IMR-90 (cell line): ENCODE measurements around the gene COL4A2. TPM values are rescaled to one million over a fixed set of nuclear protein-coding genes. Genes with fewer than 3 reads are reported as not detected.

Experiments
- ATAC-seq: fragments of 200-7000 bp; cut with Tn5 transposase; 2 replicates; pipeline ENCODE4 v1.9.1; 2020; ENCODE audit warnings: low read depth, mild to moderate bottlenecking, moderate library complexity
- BruUV-seq: library from RNA; stranded (reverse); fragments of 400-500 nt; replicated peaks from 2 replicates; lab custom pipeline; 2021; lab: Mats Ljungman, UMichigan
- CTCF ChIA-PET: fragments of 300-600 bp; formaldehyde crosslinking; extraction: SDS; loops from one replicate; lab custom pipeline; 2021; ENCODE audit warnings: antibody characterized with exemption; lab: Yijun Ruan, JAX
- POLR2A ChIA-PET: fragments of 300-600 bp; sonication (Branson Sonifier 250); formaldehyde crosslinking; loops from one replicate; lab custom pipeline; 2022; ENCODE audit warnings: antibody characterized with exemption; ENCODE audit not compliant: unreplicated experiment; lab: Charles Lee
- DNase-seq: peaks from one replicate; pipeline ENCODE4 v3.0.0; 2013
- H2AFZ ChIP-seq: replicated peaks from 2 replicates; pipeline ENCODE3; 2013; ENCODE audit warnings: low read length, mild to moderate bottlenecking; ENCODE audit not compliant: poor library complexity
- H2AK5ac ChIP-seq: 2 replicates; pipeline ENCODE4 v1.6.1; 2013; ENCODE audit warnings: low read depth, low read length, inconsistent platforms
- H2AK9ac ChIP-seq: replicated peaks from 2 replicates; pipeline ENCODE3; 2013; ENCODE audit warnings: mild to moderate bottlenecking, low read depth, low read length, moderate library complexity; ENCODE audit not compliant: poor library complexity
- H2BK120ac ChIP-seq: 2 replicates; pipeline ENCODE4 v1.6.1; 2013; ENCODE audit warnings: low read depth, low read length, inconsistent platforms
- H2BK15ac ChIP-seq: 3 replicates; pipeline ENCODE4 v1.6.1; 2013; ENCODE audit warnings: low read depth, low read length, inconsistent platforms
- H2BK20ac ChIP-seq: 2 replicates; pipeline ENCODE4 v1.6.1; 2013; ENCODE audit warnings: low read depth, mild to moderate bottlenecking, inconsistent platforms, low read length, moderate library complexity
- H2BK5ac ChIP-seq: 2 replicates; pipeline ENCODE4 v1.6.1; 2013; ENCODE audit warnings: mild to moderate bottlenecking, low read depth, low read length, inconsistent platforms; ENCODE audit not compliant: poor library complexity, severe bottlenecking
- H3K14ac ChIP-seq: replicated peaks from 2 replicates; pipeline ENCODE4 v1.6.1; 2013; ENCODE audit warnings: low read depth, low read length, inconsistent platforms
- H3K18ac ChIP-seq: 2 replicates; pipeline ENCODE4 v1.6.1; 2013; ENCODE audit warnings: low read depth, low read length, control low read depth
- H3K23ac ChIP-seq: 2 replicates; pipeline ENCODE4 v1.6.1; 2013; ENCODE audit warnings: low read depth, low read length, inconsistent platforms
- H3K27ac ChIP-seq: 2 replicates; pipeline ENCODE4 v1.5.1; 2013; ENCODE audit warnings: mild to moderate bottlenecking, control low read depth, low read length; ENCODE audit not compliant: insufficient read depth
- H3K27me3 ChIP-seq: 2 replicates; pipeline ENCODE4 v1.6.1; 2013; ENCODE audit warnings: low read length; ENCODE audit not compliant: control insufficient read depth, insufficient read depth
- H3K36me3 ChIP-seq: 2 replicates; pipeline ENCODE4 v1.6.1; 2013; ENCODE audit warnings: low read length, mixed read lengths; ENCODE audit not compliant: control insufficient read depth, insufficient read depth
- H3K4ac ChIP-seq: 2 replicates; pipeline ENCODE4 v1.6.1; 2013; ENCODE audit warnings: low read depth, low read length, inconsistent platforms
- H3K4me1 ChIP-seq: 2 replicates; pipeline ENCODE4 v1.6.1; 2013; ENCODE audit warnings: low read length, mixed read lengths; ENCODE audit not compliant: control insufficient read depth, insufficient read depth
- H3K4me2 ChIP-seq: 2 replicates; pipeline ENCODE4 v1.6.1; 2013; ENCODE audit warnings: low read depth, mild to moderate bottlenecking, control low read depth, low read length, moderate library complexity
- H3K4me3 ChIP-seq: 2 replicates; pipeline ENCODE4 v1.5.1; 2013; ENCODE audit warnings: low read depth, mild to moderate bottlenecking, control low read depth, low read length, moderate library complexity; ENCODE audit not compliant: insufficient read depth
- H3K56ac ChIP-seq: 2 replicates; pipeline ENCODE4 v1.6.1; 2013; ENCODE audit warnings: low read length, inconsistent platforms; ENCODE audit not compliant: insufficient read depth; ENCODE audit errors: extremely low read depth
- H3K79me1 ChIP-seq, 2 experiments: 2 replicates each; pipeline ENCODE4 v1.6.1; 2013; ENCODE audit warnings: low read length in 2 of 2, inconsistent platforms in 1 of 2, low read depth in 1 of 2
- H3K9ac ChIP-seq: 2 replicates; pipeline ENCODE4 v1.6.1; 2013; ENCODE audit warnings: low read depth, low read length, control low read depth
- H3K9me1 ChIP-seq: 2 replicates; pipeline ENCODE4 v1.6.1; 2013; ENCODE audit warnings: low read length, inconsistent platforms; ENCODE audit not compliant: insufficient read depth
- H3K9me3 ChIP-seq: 2 replicates; pipeline ENCODE4 v1.6.1; 2013; ENCODE audit warnings: low read length; ENCODE audit not compliant: control insufficient read depth, insufficient read depth
- H4K20me1 ChIP-seq: 2 replicates; pipeline ENCODE4 v1.6.1; 2013; ENCODE audit warnings: low read length, inconsistent platforms; ENCODE audit not compliant: insufficient read depth
- H4K5ac ChIP-seq: 2 replicates; pipeline ENCODE4 v1.6.1; 2013; ENCODE audit warnings: mild to moderate bottlenecking, low read depth, low read length, control low read depth
- H4K8ac ChIP-seq, 2 experiments: 2 replicates each; pipeline ENCODE4 v1.6.1; 2013; ENCODE audit warnings: low read depth in 2 of 2, low read length in 2 of 2, control low read depth in 1 of 2, inconsistent platforms in 1 of 2
- H4K91ac ChIP-seq: 2 replicates; pipeline ENCODE4 v1.6.1; 2013; ENCODE audit warnings: low read depth, low read length, inconsistent platforms; ENCODE audit not compliant: insufficient read depth
- POLR2A ChIP-seq: IDR thresholded peaks from 2 replicates; pipeline ENCODE4 v1.6.1; 2012; ENCODE audit warnings: mild to moderate bottlenecking, low read depth, low read length
- SMC3 ChIP-seq: fragments of 150-350 bp; IDR thresholded peaks from 2 replicates; pipeline ENCODE4 v1.6.1; 2016; ENCODE audit warnings: low read depth, mild to moderate bottlenecking, antibody characterized with exemption, low read length, moderate library complexity
- WGBS, 2 experiments: methylation state at CpG; one replicate each; pipeline versions ENCODE4 v1.1.5 to v1.1.7; 2013; ENCODE audit warnings: missing lambda C conversion rate in 2 of 2; ENCODE audit not compliant: insufficient read length in 1 of 2; ENCODE audit errors: extremely low coverage in 2 of 2; 5-methylcytosine and 5-hydroxymethylcytosine counted together
- dilution Hi-C: fragments of 300-500 bp; cut with HindIII; formaldehyde crosslinking; loops from one replicate; pipeline ENCODE4 v1.14.3; 2018; ENCODE audit warnings: low sequenced_read_pairs; ENCODE audit not compliant: unreplicated experiment
- in situ Hi-C: fragments of 300-500 bp; cut with MboI; formaldehyde crosslinking; loops from 3 replicates; pipeline ENCODE4 v1.14.3; 2019; ENCODE audit warnings: low sequenced_read_pairs, inconsistent platforms, mixed read lengths
- intact Hi-C: fragments of 100-400 bp; cut with micrococcal nuclease; formaldehyde crosslinking; loops from 2 replicates; pipeline ENCODE4 v1.10.0; 2022
- polyA plus RNA-seq, 3 experiments: library from polyadenylated mRNA; depleted of rRNA; stranded (reverse); fragments of >200 nt; gene quantifications; 2 replicates each; pipeline ENCODE4 v1.2.3, GENCODE V29; 2012; ENCODE audit warnings: low replicate concordance in 1 of 3
- total RNA-seq: library from RNA; depleted of rRNA; stranded (reverse); fragments of >200 nt; gene quantifications from 2 replicates; pipeline ENCODE4 v1.2.3, GENCODE V29; 2012
- TF ChIP-seq, protein P1 (sequence below): conservative IDR thresholded peaks from 2 replicates; pipeline ENCODE4 v1.5.1; 2012; ENCODE audit warnings: mild to moderate bottlenecking, low read depth, low read length, improper control_type of control experiment

The COL4A2 gene
- total and polyA plus RNA-seq, 2 of the 4 experiments (the other 2 are of a cell fraction), result 90.7 to 457 TPM

DNA sequence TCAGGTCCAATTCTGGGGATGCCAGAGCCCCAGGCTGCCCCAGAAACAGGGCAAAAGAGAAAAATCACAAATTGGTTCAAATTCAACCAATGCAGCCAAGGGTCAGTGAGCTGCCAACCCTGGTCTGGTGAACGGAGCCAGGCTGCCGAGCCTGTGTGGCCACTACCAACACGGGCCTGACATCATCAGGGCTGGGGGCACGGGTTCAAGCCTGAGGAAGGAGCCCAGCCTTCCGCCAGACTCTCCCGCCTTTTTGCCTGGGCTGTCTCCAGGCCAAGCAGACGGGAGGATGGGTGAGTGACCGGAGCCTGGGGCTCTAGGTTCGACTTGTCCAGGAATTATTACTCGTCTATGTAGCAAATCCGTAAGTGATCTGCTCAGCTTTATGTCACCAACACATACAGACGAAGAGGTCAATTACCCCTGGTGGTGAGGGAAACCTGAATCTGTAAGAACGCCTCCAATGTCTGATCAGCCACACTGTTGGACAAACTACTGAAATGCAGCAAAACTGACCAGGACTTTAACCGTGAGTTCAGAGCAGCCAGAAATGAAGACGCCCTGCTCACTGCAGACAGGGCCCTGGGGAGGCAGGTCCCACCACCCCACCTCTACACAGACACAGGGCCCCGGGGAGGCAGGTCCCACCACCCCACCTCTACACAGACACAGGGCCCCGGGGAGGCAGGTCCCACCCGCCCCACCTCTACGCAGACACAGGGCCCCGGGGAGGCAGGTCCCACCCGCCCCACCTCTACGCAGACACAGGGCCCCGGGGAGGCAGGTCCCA lies 222.6 kb downstream of the COL4A2 start (continued):
- no peak for TF ChIP-seq POLR2A

DNA sequence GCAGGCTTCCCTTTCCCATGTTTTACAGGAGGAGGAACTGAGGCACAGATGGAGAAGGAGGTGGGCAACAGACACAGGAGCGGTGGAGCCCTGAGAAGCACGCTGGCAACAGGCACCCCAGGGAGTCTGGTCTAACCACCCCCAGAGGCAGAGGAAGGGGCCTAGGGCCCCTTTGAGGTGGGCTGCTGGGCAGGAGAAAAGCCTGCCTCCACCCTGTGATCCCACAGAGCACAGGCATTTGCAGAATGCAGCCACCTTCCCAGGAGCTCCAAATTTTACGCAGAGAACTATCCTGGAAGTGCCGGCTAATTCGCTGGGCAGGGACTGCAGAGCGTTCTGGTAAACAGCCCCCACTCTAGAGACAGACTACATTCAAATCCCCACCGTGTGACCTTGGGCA lies 224.0 kb downstream of the COL4A2 start:
- H3K9me1 ChIP-seq, result peaks cover 7% of the 10 kb centered on the region; the same call in 1 of the 2 replicates
- H3K9me3 ChIP-seq, result no peaks in the 10 kb centered on the region
- dilution Hi-C loops, result no loop called here
- H2BK15ac ChIP-seq, result no peak overlapping the region
- no peak overlapping the region for H4K8ac ChIP-seq
- H3K27me3 ChIP-seq, result no peaks in the 10 kb centered on the region
- H3K79me1 ChIP-seq, result peaks cover 0 to 7% of the 10 kb centered on the region in 2 experiments; a peak in 1 of 4 replicates
- no peak overlapping the region for H3K9ac ChIP-seq
- H2BK5ac ChIP-seq, result no peak overlapping the region
- H3K18ac ChIP-seq, result no peak overlapping the region
- ChIA-PET CTCF (no interaction called here), POLR2A (no interaction called here)
- TF ChIP-seq, protein P1, sequence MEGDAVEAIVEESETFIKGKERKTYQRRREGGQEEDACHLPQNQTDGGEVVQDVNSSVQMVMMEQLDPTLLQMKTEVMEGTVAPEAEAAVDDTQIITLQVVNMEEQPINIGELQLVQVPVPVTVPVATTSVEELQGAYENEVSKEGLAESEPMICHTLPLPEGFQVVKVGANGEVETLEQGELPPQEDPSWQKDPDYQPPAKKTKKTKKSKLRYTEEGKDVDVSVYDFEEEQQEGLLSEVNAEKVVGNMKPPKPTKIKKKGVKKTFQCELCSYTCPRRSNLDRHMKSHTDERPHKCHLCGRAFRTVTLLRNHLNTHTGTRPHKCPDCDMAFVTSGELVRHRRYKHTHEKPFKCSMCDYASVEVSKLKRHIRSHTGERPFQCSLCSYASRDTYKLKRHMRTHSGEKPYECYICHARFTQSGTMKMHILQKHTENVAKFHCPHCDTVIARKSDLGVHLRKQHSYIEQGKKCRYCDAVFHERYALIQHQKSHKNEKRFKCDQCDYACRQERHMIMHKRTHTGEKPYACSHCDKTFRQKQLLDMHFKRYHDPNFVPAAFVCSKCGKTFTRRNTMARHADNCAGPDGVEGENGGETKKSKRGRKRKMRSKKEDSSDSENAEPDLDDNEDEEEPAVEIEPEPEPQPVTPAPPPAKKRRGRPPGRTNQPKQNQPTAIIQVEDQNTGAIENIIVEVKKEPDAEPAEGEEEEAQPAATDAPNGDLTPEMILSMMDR, result no peak
- no peak for TF ChIP-seq SMC3
- H2AFZ ChIP-seq, result no peak overlapping the region
- no peak overlapping the region for H4K91ac ChIP-seq
- H3K4me3 ChIP-seq, result no peak overlapping the region
- no peak overlapping the region for H3K4ac ChIP-seq
- H3K36me3 ChIP-seq, result no peaks in the 10 kb centered on the region
- H3K23ac ChIP-seq, result no peak overlapping the region
- H3K27ac ChIP-seq, result no peak overlapping the region
- no peak overlapping the region for H2AK9ac ChIP-seq
- no peak overlapping the region for H2AK5ac ChIP-seq
- no peak overlapping the region for H2BK120ac ChIP-seq
- H3K4me1 ChIP-seq, result no peaks in the 10 kb centered on the region; the same call in 1 of the 2 replicates
- ATAC-seq (no peak), DNase-seq (no peak)
- no peak overlapping the region for H3K14ac ChIP-seq
- H4K5ac ChIP-seq, result no peak overlapping the region
- H2BK20ac ChIP-seq, result no peak overlapping the region
- intact Hi-C loops, result no loop called here
- in situ Hi-C loops, result no loop called here
- no peaks in the 10 kb centered on the region; the same call in 1 of the 2 replicates for H4K20me1 ChIP-seq
- WGBS, 2 experiments, result 83% methylated on average over 2 of the region's 7 CpGs; no CpG with 5 or more reads in 1 of the 2 experiments
- no peak overlapping the region for H3K4me2 ChIP-seq
- no peak overlapping the region for H3K56ac ChIP-seq
- BruUV-seq, result no TSS peak
